Tibial nerve (tissue), 4 donors: ENCODE results near the gene CDO1. TPM values are rescaled to one million over a fixed set of nuclear protein-coding genes. Genes with fewer than 3 reads are reported as not detected.

Experiments used
- DNase-seq, 2 donors: peaks; one replicate each; pipeline ENCODE4 v3.0.0-alpha.2; 2019; ENCODE audit warnings: low spot score in 2 of 2
- H3K27ac ChIP-seq, 4 donors: fragments of 200-600 bp; sonication (generic) in 3 of 4; one replicate each; pipeline ENCODE4 v1.5.1; 2017 to 2019; ENCODE audit warnings: mild to moderate bottlenecking in 1 of 4
- H3K27me3 ChIP-seq, 2 donors: fragments of 200-600 bp; sonication (generic) in 1 of 2; one replicate each; pipeline versions ENCODE4 v1.5.1 to v1.6.0; 2017 to 2019
- H3K36me3 ChIP-seq, 3 donors: fragments of 200-600 bp; sonication (generic); one replicate each; pipeline ENCODE4 v1.5.1; 2018 to 2019
- H3K4me1 ChIP-seq, 4 donors: fragments of 200-600 bp; sonication (generic) in 3 of 4; one replicate each; pipeline ENCODE4 v1.5.1; 2017 to 2019
- H3K4me3 ChIP-seq, 4 donors: fragments of 200-600 bp; sonication (generic) in 3 of 4; one replicate each; pipeline ENCODE4 v1.5.1; 2017 to 2019; ENCODE audit warnings: mild to moderate bottlenecking in 1 of 4, moderate library complexity in 1 of 4
- H3K9me3 ChIP-seq, 4 donors: fragments of 200-600 bp; sonication (generic) in 3 of 4; one replicate each; pipeline ENCODE4 v1.5.1; 2017 to 2019
- CTCF ChIP-seq, 5 experiments: fragments of 200-600 bp in 3 of 5; fragments of 450-650 bp in 2 of 5; sonication (generic) in 3 of 5; IDR thresholded peaks; one replicate each; pipeline ENCODE4 v1.5.1; 2016 to 2019; ENCODE audit warnings: antibody characterized with exemption in 5 of 5, mild to moderate bottlenecking in 3 of 5, moderate library complexity in 2 of 5
- EP300 ChIP-seq, 2 donors: sonication (generic); formaldehyde crosslinking; IDR thresholded peaks; one replicate each; pipeline ENCODE4 v1.6.1; 2017; ENCODE audit warnings: antibody characterized with exemption in 2 of 2, mild to moderate bottlenecking in 1 of 2
- POLR2A ChIP-seq, 2 donors: fragments of 450-650 bp; IDR thresholded peaks; one replicate each; pipeline ENCODE4 v1.6.1; 2017; ENCODE audit warnings: antibody characterized with exemption in 2 of 2, mild to moderate bottlenecking in 2 of 2, moderate library complexity in 2 of 2
- WGBS, 2 donors: methylation state at CpG; one replicate each; pipeline ENCODE4 v1.1.5; 2018; 5-methylcytosine and 5-hydroxymethylcytosine counted together
- total RNA-seq, 4 donors: library from RNA; depleted of rRNA; stranded (reverse); fragments of >200 nt; gene quantifications; one replicate each; pipeline ENCODE4 v1.1.0, GENCODE V29; 2016

The CDO1 gene
- total RNA-seq, 4 donors from 2014 or later: 536 to 1,379 (median 988) TPM

- 86 to 91% methylated on average over 3 of the region's 3 CpGs for WGBS, 2 donors
- Histone ChIP-seq H3K4me3 (no peak overlapping the region), H3K27me3 (no peaks in the 10 kb centered on the region), H3K27ac (no peak overlapping the region), H3K36me3 (no peaks in the 10 kb centered on the region), H3K4me1 (peaks cover 0 to 7% (median 0%) of the 10 kb centered on the region in 4 donors), H3K9me3 (no peaks in the 10 kb centered on the region)
- DNase-seq: no peak
- TF ChIP-seq EP300 (IDR thresholded peaks at IDR 0.05) (no peak), POLR2A (IDR thresholded peaks at IDR 0.05) (no peak), CTCF (IDR thresholded peaks at IDR 0.05) (no peak)
Observed at GRCh38 chr5:115796656-115797055, 19.8 kb downstream of the CDO1 start.

- WGBS, 2 donors: 84 to 92% methylated on average over 1 of the region's 1 CpG
- Histone ChIP-seq H3K4me3 (no peak overlapping the region), H3K27me3 (no peaks in the 10 kb centered on the region), H3K27ac (no peak overlapping the region), H3K4me1 (peaks cover 0 to 7% (median 0%) of the 10 kb centered on the region in 4 donors), H3K36me3 (no peaks in the 10 kb centered on the region), H3K9me3 (no peaks in the 10 kb centered on the region)
- no peak for DNase-seq
- TF ChIP-seq EP300 (IDR thresholded peaks at IDR 0.05) (no peak), CTCF (IDR thresholded peaks at IDR 0.05) (no peak), POLR2A (IDR thresholded peaks at IDR 0.05) (no peak)
Observed at GRCh38 chr5:115795700-115796099, 20.8 kb downstream of the CDO1 start.

- Histone ChIP-seq H3K36me3 (no peaks in the 10 kb centered on the region), H3K27me3 (no peaks in the 10 kb centered on the region), H3K4me3 (no peak overlapping the region), H3K9me3 (no peaks in the 10 kb centered on the region), H3K4me1 (peaks cover 0 to 6% (median 2%) of the 10 kb centered on the region in 4 donors), H3K27ac (no peak overlapping the region)
- DNase-seq: no peak
- WGBS, 2 donors: 94 to 95% methylated on average over 1 of the region's 1 CpG
- TF ChIP-seq EP300 (IDR thresholded peaks at IDR 0.05): no peak
- no peak for TF ChIP-seq POLR2A (IDR thresholded peaks at IDR 0.05)
- TF ChIP-seq CTCF (IDR thresholded peaks at IDR 0.05): no peak
Observed at GRCh38 chr5:115788440-115788839, 28.0 kb downstream of the CDO1 start.

GRCh38 chr5:115787426-115787825 is 29.0 kb downstream of the CDO1 start:
- 37 to 44% methylated on average over 1 of the region's 1 CpG for WGBS, 2 donors
- no peak for DNase-seq
- no peak for TF ChIP-seq EP300 (IDR thresholded peaks at IDR 0.05)
- TF ChIP-seq CTCF (IDR thresholded peaks at IDR 0.05): no peak
- TF ChIP-seq POLR2A (IDR thresholded peaks at IDR 0.05): no peak
- Histone ChIP-seq H3K4me1 (peaks cover 0 to 6% (median 2%) of the 10 kb centered on the region in 4 donors), H3K4me3 (no peak overlapping the region), H3K27ac (no peak overlapping the region), H3K9me3 (no peaks in the 10 kb centered on the region), H3K27me3 (no peaks in the 10 kb centered on the region), H3K36me3 (no peaks in the 10 kb centered on the region)

GRCh38 chr5:115785381-115786065 is 30.9 kb downstream of the CDO1 start:
- WGBS, 2 donors: 19 to 21% methylated on average over 6 of the region's 6 CpGs
- TF ChIP-seq EP300 (IDR thresholded peaks at IDR 0.05) (no peak), POLR2A (IDR thresholded peaks at IDR 0.05) (no peak), CTCF (IDR thresholded peaks at IDR 0.05) (no peak)
- DNase-seq: no peak

More at GRCh38 chr5:115785381-115786065, 30.9 kb downstream of the CDO1 start:
- H3K4me1 ChIP-seq: peaks cover 0 to 6% (median 2%) of the 10 kb centered on the region in 4 donors
- H3K36me3 ChIP-seq: no peaks in the 10 kb centered on the region
- no peaks in the 10 kb centered on the region for H3K27me3 ChIP-seq
- H3K9me3 ChIP-seq: no peaks in the 10 kb centered on the region
- H3K27ac ChIP-seq: no peak overlapping the region
- H3K4me3 ChIP-seq: no peak overlapping the region
